ENCODE results near the gene CYLD. TPM values are rescaled to one million over a fixed set of nuclear protein-coding genes. Genes with fewer than 3 reads are reported as not detected.

Gene CYLD
- total RNA-seq, 1 donor from 2014 or later: 33.9 TPM

DNA sequence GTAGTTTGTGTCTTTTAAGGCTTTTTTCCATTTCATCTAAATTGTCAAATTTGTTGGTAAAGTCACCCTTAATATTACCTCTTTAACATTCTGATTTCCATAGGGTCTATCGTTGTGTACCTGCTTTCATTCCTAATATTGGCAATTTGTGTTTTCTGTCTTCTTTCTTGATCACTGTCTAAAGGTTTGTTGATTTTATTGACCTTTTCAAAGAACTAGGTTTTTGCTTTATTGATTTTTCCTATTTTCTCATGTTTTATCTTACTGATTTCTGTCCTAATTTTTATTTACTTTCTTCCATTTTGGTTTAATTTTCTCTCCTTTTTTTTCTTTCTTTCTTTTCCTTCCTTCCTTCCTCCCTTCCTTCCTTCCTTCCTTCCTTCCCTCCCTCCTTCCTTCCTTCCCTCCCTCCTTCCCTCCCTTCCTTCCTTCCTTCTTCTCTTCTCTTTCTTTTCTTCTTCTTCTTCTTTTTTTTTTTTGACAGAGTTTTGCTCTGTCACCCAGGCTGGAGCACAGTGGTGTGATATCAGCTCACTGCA is 86.3 kb downstream of the CYLD start:
- Histone ChIP-seq H3K4me3 (no peak overlapping the region), H3K27me3 (no peaks in the 10 kb centered on the region), H3K27ac (no peak overlapping the region), H3K36me3 (no peaks in the 10 kb centered on the region), H3K9me3 (no peaks in the 10 kb centered on the region), H3K4me1 (no peaks in the 10 kb centered on the region)
- no peak for TF ChIP-seq POLR2AphosphoS5 (IDR thresholded peaks at IDR 0.05; ENCODE audit: insufficient read depth in 1 of 2, low read depth in 1 of 2)
- no peak for TF ChIP-seq CTCF (IDR thresholded peaks at IDR 0.05)
- no peak for TF ChIP-seq POLR2A (IDR thresholded peaks at IDR 0.05)
- intact Hi-C loops (cut with DNase I): no loop called here
- no peak for DNase-seq (ENCODE audit: extremely low spot score in 2 of 2)

- intact Hi-C loops (cut with DNase I): no loop called here
- Histone ChIP-seq H3K9me3 (no peaks in the 10 kb centered on the region), H3K4me3 (no peak overlapping the region), H3K36me3 (no peaks in the 10 kb centered on the region), H3K4me1 (no peaks in the 10 kb centered on the region), H3K27ac (no peak overlapping the region), H3K27me3 (no peaks in the 10 kb centered on the region)
- DNase-seq (ENCODE audit: extremely low spot score in 2 of 2): peak; percentile 28 to 56
- TF ChIP-seq CTCF (IDR thresholded peaks at IDR 0.05) (no peak), POLR2AphosphoS5 (IDR thresholded peaks at IDR 0.05; ENCODE audit: insufficient read depth in 1 of 2, low read depth in 1 of 2) (no peak), POLR2A (IDR thresholded peaks at IDR 0.05) (no peak)
Observed at GRCh38 chr16:50830698-50831097, 88.8 kb downstream of the CYLD start.

- H3K27ac ChIP-seq: no peak overlapping the region
- intact Hi-C loops (cut with DNase I): no loop called here
- no peaks in the 10 kb centered on the region for H3K27me3 ChIP-seq
- H3K4me3 ChIP-seq: no peak overlapping the region
- DNase-seq (ENCODE audit: extremely low spot score in 2 of 2): peak; percentile 16 to 69
- H3K9me3 ChIP-seq: no peaks in the 10 kb centered on the region
- TF ChIP-seq POLR2A (IDR thresholded peaks at IDR 0.05) (no peak), POLR2AphosphoS5 (IDR thresholded peaks at IDR 0.05; ENCODE audit: insufficient read depth in 1 of 2, low read depth in 1 of 2) (no peak), CTCF (IDR thresholded peaks at IDR 0.05) (no peak)
- H3K4me1 ChIP-seq: no peaks in the 10 kb centered on the region
- H3K36me3 ChIP-seq: no peaks in the 10 kb centered on the region
Observed at GRCh38 chr16:50831751-50832150, 89.9 kb downstream of the CYLD start.

- Histone ChIP-seq H3K4me1 (no peaks in the 10 kb centered on the region), H3K9me3 (no peaks in the 10 kb centered on the region), H3K27me3 (no peaks in the 10 kb centered on the region), H3K27ac (no peak overlapping the region), H3K4me3 (no peak overlapping the region), H3K36me3 (no peaks in the 10 kb centered on the region)
- intact Hi-C loops (cut with DNase I): no loop called here
- DNase-seq (ENCODE audit: extremely low spot score in 2 of 2): peak; percentile 14 to 52
- TF ChIP-seq CTCF (IDR thresholded peaks at IDR 0.05) (no peak), POLR2AphosphoS5 (IDR thresholded peaks at IDR 0.05; ENCODE audit: insufficient read depth in 1 of 2, low read depth in 1 of 2) (no peak), POLR2A (IDR thresholded peaks at IDR 0.05) (no peak)
Observed at GRCh38 chr16:50833929-50834328, 92.0 kb downstream of the CYLD start.

- peak; percentile 70 to 77 for DNase-seq (ENCODE audit: extremely low spot score in 2 of 2)
- no peaks in the 10 kb centered on the region for H3K27me3 ChIP-seq
- intact Hi-C loops (cut with DNase I): no loop called here
- TF ChIP-seq POLR2A (IDR thresholded peaks at IDR 0.05) (no peak), CTCF (IDR thresholded peaks at IDR 0.05) (no peak), POLR2AphosphoS5 (IDR thresholded peaks at IDR 0.05; ENCODE audit: insufficient read depth in 1 of 2, low read depth in 1 of 2) (no peak)
- H3K4me3 ChIP-seq: no peak overlapping the region
- H3K9me3 ChIP-seq: no peaks in the 10 kb centered on the region
- H3K27ac ChIP-seq: no peak overlapping the region
- H3K36me3 ChIP-seq: no peaks in the 10 kb centered on the region
- no peaks in the 10 kb centered on the region for H3K4me1 ChIP-seq
Observed at GRCh38 chr16:50834701-50835100, 92.8 kb downstream of the CYLD start.

All from vagina (tissue), 2 donors.